ENCODE data around the gene OGFR.

Gene OGFR

DNA sequence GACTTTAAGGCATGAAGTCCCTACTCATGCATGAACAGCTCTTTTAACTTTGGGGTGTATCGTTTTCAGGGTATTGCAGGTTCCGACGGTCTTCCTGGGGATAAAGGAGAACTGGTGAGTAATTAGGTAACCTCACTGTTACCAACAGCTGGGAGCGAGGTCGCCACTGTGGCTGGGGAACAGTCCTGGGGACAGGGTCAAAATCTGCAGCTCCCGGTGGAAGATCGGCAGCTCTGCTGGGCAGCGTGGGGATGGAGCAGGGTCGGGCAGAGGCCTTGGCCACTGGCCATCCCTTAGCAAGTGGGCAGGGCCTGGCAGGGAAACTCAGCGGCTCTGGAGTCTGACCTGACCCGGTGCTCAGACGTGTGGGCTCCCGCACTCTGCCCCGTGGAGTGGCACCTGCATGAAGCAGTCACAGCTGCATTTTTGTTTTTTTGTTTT lies 28.3 kb downstream of the OGFR start:
- Histone ChIP-seq H3K4me3 (ENCODE audit: low read depth in 1 of 2, low read length in 1 of 2) (peak overlapping the region; percentile 67 to 72), H3K9me3 (no peaks in the 10 kb centered on the region), H3K27ac (peak overlapping the region; percentile 91), H3K27me3 (no peaks in the 10 kb centered on the region), H3K36me3 (peaks cover 33% of the 10 kb centered on the region), H3K4me1 (ENCODE audit: control insufficient read depth in 1 of 2, insufficient read depth in 1 of 2, low read depth in 1 of 2, low read length in 1 of 2) (peaks cover 45 to 50% of the 10 kb centered on the region in 2 experiments)
- TF ChIP-seq CTCF (IDR thresholded peaks at IDR 0.05): no peak

DNA sequence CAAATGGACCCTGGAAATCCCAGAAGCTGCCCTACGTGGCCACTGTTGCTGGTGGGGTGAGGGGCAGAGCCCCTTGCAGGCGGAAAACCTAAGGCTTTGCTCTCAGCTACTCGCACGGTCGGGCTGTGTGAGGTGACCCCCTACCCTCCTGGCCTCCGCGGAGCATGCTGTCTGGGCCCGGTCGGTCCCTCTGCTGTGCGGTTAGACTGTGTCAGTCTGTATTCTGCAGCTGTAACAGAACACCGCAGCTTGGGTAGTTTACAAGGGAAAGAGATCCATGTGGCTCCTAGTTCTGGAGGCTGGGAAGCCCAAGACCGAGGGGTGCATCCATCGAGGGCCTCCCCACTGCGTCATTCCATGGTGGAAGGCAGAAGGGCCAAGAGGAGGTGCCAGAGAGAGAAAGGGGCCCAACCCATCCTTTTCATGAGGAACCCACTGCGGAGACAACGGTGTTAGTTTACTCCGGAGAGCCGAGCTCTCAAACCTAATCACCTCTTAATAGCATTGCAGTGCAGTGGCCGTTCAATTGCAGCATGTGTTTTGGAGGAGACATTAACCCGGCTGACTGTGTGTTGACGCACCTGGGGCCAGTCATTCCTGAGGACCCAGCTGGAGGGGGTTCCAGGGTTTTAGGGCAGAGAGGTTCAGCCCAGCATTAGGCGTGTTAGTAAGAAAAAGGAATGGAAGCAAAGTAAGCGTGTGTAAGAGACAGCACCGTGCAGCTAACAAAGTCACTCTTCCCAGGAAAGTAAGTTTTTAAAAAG lies 30.5 kb downstream of the OGFR start:
- Histone ChIP-seq H3K9me3 (no peaks in the 10 kb centered on the region), H3K4me1 (ENCODE audit: control insufficient read depth in 1 of 2, insufficient read depth in 1 of 2, low read depth in 1 of 2, low read length in 1 of 2) (peaks cover 47 to 53% of the 10 kb centered on the region in 2 experiments), H3K4me3 (ENCODE audit: low read depth in 1 of 2, low read length in 1 of 2) (no peak overlapping the region), H3K27ac (no peak overlapping the region), H3K36me3 (peaks cover 55% of the 10 kb centered on the region), H3K27me3 (no peaks in the 10 kb centered on the region)
- TF ChIP-seq CTCF (IDR thresholded peaks at IDR 0.05): no peak

DNA sequence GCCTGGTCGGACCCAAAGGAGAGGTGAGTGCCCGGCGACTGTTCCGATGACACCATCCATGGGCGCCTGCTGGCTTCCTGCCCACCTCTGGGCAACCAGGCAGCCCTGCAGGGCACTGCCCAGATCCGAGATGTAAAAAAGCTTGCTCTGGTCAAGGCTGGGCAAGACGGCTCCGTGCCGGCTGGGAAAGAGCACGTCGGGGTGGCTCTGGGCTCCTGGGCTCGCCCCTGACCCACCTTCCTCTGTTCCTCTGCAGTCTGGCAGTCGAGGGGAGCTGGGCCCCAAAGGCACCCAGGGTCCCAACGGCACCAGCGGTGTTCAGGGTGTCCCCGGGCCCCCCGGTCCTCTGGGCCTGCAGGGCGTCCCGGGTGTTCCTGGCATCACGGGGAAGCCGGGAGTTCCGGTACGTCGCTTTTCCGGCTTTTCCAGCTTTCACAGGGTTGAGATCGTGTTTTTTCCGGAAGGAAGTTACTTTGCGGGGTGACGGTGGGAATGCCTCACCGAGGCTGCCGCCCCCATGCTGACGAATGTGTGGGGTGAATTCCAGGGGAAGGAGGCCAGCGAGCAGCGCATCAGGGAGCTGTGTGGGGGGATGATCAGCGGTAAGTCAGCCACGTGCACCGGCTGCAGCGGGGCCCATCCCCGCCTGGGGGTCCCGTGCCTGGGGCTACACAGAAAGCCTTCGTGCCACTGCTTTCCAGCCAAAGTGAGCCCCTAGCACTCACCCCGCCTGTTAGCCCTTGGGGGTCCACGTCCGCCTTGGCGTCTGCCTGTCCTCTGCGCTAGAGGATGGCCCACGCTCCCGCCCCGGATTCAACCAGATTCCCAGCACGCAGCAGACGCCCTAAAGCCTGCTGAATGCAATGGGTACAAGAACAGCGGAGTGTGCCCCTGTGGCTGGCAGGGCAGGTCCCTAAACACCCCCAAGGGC lies 31.6 kb downstream of the OGFR start:
- peaks cover 40 to 48% of the 10 kb centered on the region in 2 experiments for H3K4me1 ChIP-seq (ENCODE audit: control insufficient read depth in 1 of 2, insufficient read depth in 1 of 2, low read depth in 1 of 2, low read length in 1 of 2)
- no peak overlapping the region for H3K4me3 ChIP-seq (ENCODE audit: low read depth in 1 of 2, low read length in 1 of 2)
- TF ChIP-seq CTCF (IDR thresholded peaks at IDR 0.05): no peak
- H3K36me3 ChIP-seq: peaks cover 65% of the 10 kb centered on the region
- H3K9me3 ChIP-seq: no peaks in the 10 kb centered on the region
- H3K27me3 ChIP-seq: no peaks in the 10 kb centered on the region
- H3K27ac ChIP-seq: no peak overlapping the region

DNA sequence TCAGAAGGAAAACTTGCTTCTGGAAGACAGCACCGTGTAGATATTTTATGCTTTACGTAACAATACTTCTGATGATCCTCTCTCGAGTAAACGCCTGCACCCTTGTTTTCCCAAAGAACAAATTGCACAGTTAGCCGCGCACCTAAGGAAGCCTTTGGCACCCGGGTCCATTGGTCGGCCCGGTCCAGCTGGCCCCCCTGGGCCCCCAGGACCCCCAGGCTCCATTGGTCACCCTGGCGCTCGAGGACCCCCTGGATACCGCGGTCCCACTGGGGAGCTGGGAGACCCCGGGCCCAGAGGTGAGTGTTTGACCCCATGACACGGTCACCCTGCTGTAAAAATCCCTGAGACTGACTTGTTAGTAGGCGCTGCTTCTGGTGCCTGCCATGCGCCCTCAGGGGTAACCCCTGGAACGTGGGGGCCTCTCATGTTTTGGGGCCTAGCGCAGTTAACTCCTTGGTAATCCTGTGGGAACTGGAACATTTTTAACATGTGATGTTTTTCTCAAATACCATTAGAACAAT lies 32.4 kb downstream of the OGFR start:
- no peaks in the 10 kb centered on the region for H3K9me3 ChIP-seq
- peaks cover 72% of the 10 kb centered on the region for H3K36me3 ChIP-seq
- H3K27ac ChIP-seq: no peak overlapping the region
- no peak overlapping the region for H3K4me3 ChIP-seq (ENCODE audit: low read depth in 1 of 2, low read length in 1 of 2)
- no peak for TF ChIP-seq CTCF (IDR thresholded peaks at IDR 0.05)
- H3K4me1 ChIP-seq (ENCODE audit: control insufficient read depth in 1 of 2, insufficient read depth in 1 of 2, low read depth in 1 of 2, low read length in 1 of 2): peaks cover 32 to 40% of the 10 kb centered on the region in 2 experiments
- no peaks in the 10 kb centered on the region for H3K27me3 ChIP-seq

DNA sequence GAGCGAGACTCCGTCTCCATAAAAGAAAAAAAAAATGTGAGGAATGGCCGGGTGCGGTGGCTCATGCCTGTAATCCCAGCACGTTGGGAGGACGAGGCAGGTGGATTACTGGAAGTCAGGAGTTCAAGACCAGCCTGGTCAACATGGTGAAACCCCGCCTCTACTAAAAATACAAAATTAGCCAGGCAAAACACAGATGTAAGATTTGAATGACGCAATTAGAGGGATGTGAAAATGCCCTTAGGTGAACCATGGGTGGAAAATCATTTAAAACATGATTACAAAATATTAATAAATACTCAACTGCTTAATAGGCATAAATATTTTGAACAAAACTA lies 33.1 kb downstream of the OGFR start:
- no peak for TF ChIP-seq CTCF (IDR thresholded peaks at IDR 0.05)
- H3K4me1 ChIP-seq (ENCODE audit: control insufficient read depth in 1 of 2, insufficient read depth in 1 of 2, low read depth in 1 of 2, low read length in 1 of 2): peaks cover 25 to 32% of the 10 kb centered on the region in 2 experiments
- H3K27ac ChIP-seq: peak overlapping the region; percentile 49
- H3K9me3 ChIP-seq: no peaks in the 10 kb centered on the region
- peaks cover 72% of the 10 kb centered on the region for H3K36me3 ChIP-seq
- no peaks in the 10 kb centered on the region for H3K27me3 ChIP-seq
- no peak overlapping the region for H3K4me3 ChIP-seq (ENCODE audit: low read depth in 1 of 2, low read length in 1 of 2)

Measured in neutrophil (primary cell).